DOHH2 (cell line): Measurements from ENCODE around the gene DNAH10.

Source experiments
- EZH2phosphoT487 ChIP-seq: fragments of 200-600 bp; sonication (generic); IDR thresholded peaks from 2 replicates; pipeline ENCODE4 v1.6.1; 2017; ENCODE audit warnings: borderline replicate concordance, mild to moderate bottlenecking, antibody characterized with exemption, low read length, moderate library complexity, mixed read lengths
- TF ChIP-seq, protein P1 (sequence below): fragments of 200-600 bp; sonication (generic); IDR thresholded peaks from one replicate; pipeline ENCODE4 v1.5.1; 2014; ENCODE audit warnings: antibody characterized with exemption, mild to moderate bottlenecking, low read depth, low read length; ENCODE audit not compliant: poor library complexity, severe bottlenecking

DNA sequence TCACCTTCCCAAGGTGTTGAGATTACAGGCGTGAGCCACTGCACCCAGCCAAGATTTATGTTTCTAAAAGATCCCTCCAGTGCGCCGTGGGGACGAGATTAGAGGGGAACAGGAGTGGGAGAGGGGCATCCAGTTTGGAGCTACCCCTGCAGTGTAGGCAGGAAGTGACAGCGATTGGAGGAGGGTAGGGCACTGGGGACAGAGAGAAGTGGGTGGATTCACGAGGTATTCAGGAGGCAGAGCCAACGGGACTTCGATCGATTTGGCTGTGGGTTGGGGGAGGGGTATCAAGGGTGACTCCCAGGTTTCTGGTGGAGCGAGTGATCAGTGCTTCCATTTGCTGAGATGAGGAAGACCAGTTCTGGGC, 128.4 kb downstream of the DNAH10 start:
- TF ChIP-seq, protein P1, sequence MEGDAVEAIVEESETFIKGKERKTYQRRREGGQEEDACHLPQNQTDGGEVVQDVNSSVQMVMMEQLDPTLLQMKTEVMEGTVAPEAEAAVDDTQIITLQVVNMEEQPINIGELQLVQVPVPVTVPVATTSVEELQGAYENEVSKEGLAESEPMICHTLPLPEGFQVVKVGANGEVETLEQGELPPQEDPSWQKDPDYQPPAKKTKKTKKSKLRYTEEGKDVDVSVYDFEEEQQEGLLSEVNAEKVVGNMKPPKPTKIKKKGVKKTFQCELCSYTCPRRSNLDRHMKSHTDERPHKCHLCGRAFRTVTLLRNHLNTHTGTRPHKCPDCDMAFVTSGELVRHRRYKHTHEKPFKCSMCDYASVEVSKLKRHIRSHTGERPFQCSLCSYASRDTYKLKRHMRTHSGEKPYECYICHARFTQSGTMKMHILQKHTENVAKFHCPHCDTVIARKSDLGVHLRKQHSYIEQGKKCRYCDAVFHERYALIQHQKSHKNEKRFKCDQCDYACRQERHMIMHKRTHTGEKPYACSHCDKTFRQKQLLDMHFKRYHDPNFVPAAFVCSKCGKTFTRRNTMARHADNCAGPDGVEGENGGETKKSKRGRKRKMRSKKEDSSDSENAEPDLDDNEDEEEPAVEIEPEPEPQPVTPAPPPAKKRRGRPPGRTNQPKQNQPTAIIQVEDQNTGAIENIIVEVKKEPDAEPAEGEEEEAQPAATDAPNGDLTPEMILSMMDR = no peak
- no peak for TF ChIP-seq EZH2phosphoT487
